HL-60 (cell line): ENCODE data around the gene ADAM30.

Experiments
- DNase-seq, 2 experiments: peaks; one replicate each; pipeline ENCODE4 v3.0.0-alpha.2; 2010 to 2020; ENCODE audit warnings: low read depth in 1 of 2, low spot score in 1 of 2
- H3K27ac ChIP-seq: fragments of 250-450 bp; sonication (Bioruptor Pico); replicated peaks from 2 replicates; pipeline ENCODE4 v1.5.1; 2020; ENCODE audit warnings: mild to moderate bottlenecking, moderate library complexity
- H3K27me3 ChIP-seq: fragments of 250-450 bp; sonication (Bioruptor Pico); 2 replicates; pipeline ENCODE4 v1.5.1; 2021; ENCODE audit warnings: mild to moderate bottlenecking, moderate library complexity; ENCODE audit not compliant: insufficient read depth, poor library complexity, severe bottlenecking
- H3K4me3 ChIP-seq: replicated peaks from 2 replicates; pipeline ENCODE4 v1.5.1; 2011; ENCODE audit warnings: mild to moderate bottlenecking, control low read depth, low read length; ENCODE audit not compliant: insufficient read depth
- GABPA ChIP-seq: IDR thresholded peaks from 2 replicates; pipeline ENCODE4 v1.6.1; 2012; ENCODE audit warnings: low read depth
- POLR2AphosphoS5 ChIP-seq: IDR thresholded peaks from 2 replicates; pipeline ENCODE4 v1.6.1; 2012; ENCODE audit warnings: low read depth
- SPI1 ChIP-seq: IDR thresholded peaks from 2 replicates; pipeline ENCODE4 v1.6.1; 2012; ENCODE audit warnings: low read depth, mild to moderate bottlenecking, borderline replicate concordance
- TF ChIP-seq, protein P1 (sequence below): IDR thresholded peaks from 2 replicates; pipeline ENCODE4 v1.6.1; 2012; ENCODE audit warnings: low read depth; ENCODE audit not compliant: insufficient replicate concordance
- TF ChIP-seq, protein P2 (sequence below): IDR thresholded peaks from one replicate; pipeline ENCODE4 v1.5.1; 2011; ENCODE audit warnings: low read length, control low read depth, inconsistent platforms; ENCODE audit not compliant: insufficient read depth

ADAM30 gene

DNA sequence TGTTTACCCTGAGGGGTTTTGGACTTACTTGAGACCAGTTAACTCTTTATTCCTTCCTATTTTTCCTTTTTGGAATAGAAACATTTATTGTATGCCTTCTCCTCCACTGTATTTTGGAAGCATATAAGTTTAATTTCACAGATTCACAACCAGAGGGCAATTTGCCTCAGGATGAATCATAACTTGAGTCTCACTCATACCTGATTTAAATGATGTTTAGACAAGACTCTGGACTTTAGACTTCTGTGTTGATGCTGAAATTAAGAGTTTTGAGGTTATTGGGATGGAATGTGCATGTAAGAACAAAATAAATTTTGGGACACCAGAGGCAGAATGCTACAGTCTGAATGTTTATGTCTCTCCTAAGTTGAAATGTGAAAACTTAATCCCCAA lies 7.1 kb upstream of the ADAM30 start:
- DNase-seq: no peak
- H3K4me3 ChIP-seq: no peak overlapping the region
- no peak overlapping the region for H3K27ac ChIP-seq
- no peaks in the 10 kb centered on the region for H3K27me3 ChIP-seq
- no peak for TF ChIP-seq SPI1
- TF ChIP-seq, protein P1, sequence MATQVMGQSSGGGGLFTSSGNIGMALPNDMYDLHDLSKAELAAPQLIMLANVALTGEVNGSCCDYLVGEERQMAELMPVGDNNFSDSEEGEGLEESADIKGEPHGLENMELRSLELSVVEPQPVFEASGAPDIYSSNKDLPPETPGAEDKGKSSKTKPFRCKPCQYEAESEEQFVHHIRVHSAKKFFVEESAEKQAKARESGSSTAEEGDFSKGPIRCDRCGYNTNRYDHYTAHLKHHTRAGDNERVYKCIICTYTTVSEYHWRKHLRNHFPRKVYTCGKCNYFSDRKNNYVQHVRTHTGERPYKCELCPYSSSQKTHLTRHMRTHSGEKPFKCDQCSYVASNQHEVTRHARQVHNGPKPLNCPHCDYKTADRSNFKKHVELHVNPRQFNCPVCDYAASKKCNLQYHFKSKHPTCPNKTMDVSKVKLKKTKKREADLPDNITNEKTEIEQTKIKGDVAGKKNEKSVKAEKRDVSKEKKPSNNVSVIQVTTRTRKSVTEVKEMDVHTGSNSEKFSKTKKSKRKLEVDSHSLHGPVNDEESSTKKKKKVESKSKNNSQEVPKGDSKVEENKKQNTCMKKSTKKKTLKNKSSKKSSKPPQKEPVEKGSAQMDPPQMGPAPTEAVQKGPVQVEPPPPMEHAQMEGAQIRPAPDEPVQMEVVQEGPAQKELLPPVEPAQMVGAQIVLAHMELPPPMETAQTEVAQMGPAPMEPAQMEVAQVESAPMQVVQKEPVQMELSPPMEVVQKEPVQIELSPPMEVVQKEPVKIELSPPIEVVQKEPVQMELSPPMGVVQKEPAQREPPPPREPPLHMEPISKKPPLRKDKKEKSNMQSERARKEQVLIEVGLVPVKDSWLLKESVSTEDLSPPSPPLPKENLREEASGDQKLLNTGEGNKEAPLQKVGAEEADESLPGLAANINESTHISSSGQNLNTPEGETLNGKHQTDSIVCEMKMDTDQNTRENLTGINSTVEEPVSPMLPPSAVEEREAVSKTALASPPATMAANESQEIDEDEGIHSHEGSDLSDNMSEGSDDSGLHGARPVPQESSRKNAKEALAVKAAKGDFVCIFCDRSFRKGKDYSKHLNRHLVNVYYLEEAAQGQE: no peak

DNA sequence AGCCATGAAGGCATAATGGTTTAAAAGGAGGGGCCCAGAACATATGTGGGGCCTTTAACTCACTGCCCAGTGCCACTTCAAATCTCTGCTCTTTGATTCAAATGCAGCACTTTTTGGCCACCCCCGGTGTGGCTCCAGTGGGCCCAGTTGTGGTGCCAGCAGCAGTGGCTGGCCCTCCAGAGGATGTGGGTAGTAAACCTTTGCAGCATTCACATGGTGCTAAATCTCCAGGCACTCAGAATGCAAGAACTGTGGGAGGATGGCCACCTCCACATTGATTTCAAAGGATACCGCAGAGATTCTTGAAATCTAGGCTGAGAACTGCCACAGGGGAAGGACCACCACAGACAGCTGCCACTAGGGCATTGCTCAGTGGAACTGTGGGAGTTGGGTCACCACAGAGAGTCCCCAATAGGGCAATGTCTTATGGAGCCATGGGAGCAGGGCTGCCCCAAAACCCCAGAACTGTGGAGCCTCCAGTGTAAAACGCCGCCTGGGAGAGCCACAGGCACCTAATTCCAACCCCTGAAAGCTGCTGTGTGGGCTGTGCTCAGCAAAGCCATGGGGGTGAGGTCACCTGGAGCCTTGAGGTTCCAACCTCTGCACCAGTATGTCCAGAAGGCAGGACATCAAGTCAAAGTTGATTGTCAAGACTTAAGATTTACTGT lies 6.6 kb upstream of the ADAM30 start:
- TF ChIP-seq, protein P1: no peak
- TF ChIP-seq, protein P2, sequence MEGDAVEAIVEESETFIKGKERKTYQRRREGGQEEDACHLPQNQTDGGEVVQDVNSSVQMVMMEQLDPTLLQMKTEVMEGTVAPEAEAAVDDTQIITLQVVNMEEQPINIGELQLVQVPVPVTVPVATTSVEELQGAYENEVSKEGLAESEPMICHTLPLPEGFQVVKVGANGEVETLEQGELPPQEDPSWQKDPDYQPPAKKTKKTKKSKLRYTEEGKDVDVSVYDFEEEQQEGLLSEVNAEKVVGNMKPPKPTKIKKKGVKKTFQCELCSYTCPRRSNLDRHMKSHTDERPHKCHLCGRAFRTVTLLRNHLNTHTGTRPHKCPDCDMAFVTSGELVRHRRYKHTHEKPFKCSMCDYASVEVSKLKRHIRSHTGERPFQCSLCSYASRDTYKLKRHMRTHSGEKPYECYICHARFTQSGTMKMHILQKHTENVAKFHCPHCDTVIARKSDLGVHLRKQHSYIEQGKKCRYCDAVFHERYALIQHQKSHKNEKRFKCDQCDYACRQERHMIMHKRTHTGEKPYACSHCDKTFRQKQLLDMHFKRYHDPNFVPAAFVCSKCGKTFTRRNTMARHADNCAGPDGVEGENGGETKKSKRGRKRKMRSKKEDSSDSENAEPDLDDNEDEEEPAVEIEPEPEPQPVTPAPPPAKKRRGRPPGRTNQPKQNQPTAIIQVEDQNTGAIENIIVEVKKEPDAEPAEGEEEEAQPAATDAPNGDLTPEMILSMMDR: no peak
- TF ChIP-seq SPI1 (no peak), GABPA (no peak)
- H3K27me3 ChIP-seq: no peaks in the 10 kb centered on the region

DNA sequence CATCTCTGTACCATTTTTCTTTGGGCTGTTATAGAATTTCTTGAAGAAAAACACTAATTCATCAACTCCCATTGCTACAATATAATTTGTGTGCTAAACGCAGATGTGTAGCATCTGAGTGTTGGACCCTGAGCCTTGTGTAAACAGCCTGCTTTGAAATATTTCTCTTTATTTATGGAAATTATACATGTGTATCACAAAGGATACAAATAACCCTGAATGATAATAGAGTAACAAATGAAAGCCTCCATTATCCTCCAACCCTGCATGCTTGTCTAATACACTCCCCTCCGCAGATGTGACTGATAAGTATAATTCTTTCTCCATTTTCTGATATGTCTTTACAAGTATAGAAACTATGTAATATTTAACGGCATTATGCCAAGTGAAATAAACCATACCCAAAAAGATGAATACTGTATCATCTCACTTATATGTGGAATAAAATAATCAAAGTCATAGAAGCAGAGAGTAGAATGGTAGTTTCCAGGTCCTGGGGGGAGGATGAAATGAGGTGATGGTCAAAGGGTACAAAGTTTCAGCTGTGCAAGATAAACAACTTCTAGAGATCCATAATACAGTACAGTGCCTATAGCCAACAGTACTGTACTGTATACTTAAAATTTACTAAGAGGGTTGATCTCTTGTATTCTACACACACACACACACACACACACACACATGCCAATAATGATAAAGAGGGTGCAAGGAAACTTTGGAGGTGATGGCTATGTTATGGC lies 2.8 kb upstream of the ADAM30 start:
- no peaks in the 10 kb centered on the region for H3K27me3 ChIP-seq
- no peak for TF ChIP-seq POLR2AphosphoS5
- TF ChIP-seq, protein P1: no peak
- TF ChIP-seq, protein P2: no peak
- TF ChIP-seq SPI1: no peak
- TF ChIP-seq GABPA: no peak
- no peak overlapping the region for H3K27ac ChIP-seq
- no peak overlapping the region for H3K4me3 ChIP-seq
- no peak for DNase-seq

More for the DNA sequence above, 6.6 kb upstream of the ADAM30 start:
- DNase-seq: no peak
- H3K4me3 ChIP-seq: no peak overlapping the region
- no peak overlapping the region for H3K27ac ChIP-seq
